ENCODE results near the gene CACNB1.

CACNB1 gene

GRCh38 chr17:39200070-39200879 lies 2.8 kb upstream of the CACNB1 start, which contains the start of gene RPL19:
Gene RPL19 (plus strand): TSS chr17:39200283. CDS start chr17:39200345, 62 bp downstream.
- peak; percentile 84 for DNase-seq

- DNase-seq, result peak; percentile 96
Measured at GRCh38 chr17:39199820-39200069, 2.3 kb upstream of the CACNB1 start.

- DNase-seq, result peak; percentile 41
Measured at GRCh38 chr17:39198186-39198566, 707 bp upstream of the CACNB1 start.

- no peak for DNase-seq
Measured at GRCh38 chr17:39196808-39197291, 619 bp downstream of the CACNB1 start.

GRCh38 chr17:39196241-39196807 lies 1.1 kb downstream of the CACNB1 start:
- DNase-seq, result no peak

- no peak for DNase-seq
Measured at GRCh38 chr17:39195568-39196160, 1.8 kb downstream of the CACNB1 start.

GRCh38 chr17:39194985-39195524 lies 2.4 kb downstream of the CACNB1 start:
- DNase-seq, result no peak

- no peak for DNase-seq
Measured at GRCh38 chr17:39194089-39194984, 3.1 kb downstream of the CACNB1 start.

- DNase-seq, result no peak
Measured at GRCh38 chr17:39193346-39193745, 4.1 kb downstream of the CACNB1 start.

- no peak for DNase-seq
Measured at GRCh38 chr17:39192901-39193300, 4.6 kb downstream of the CACNB1 start.

GRCh38 chr17:39191750-39192510 lies 5.5 kb downstream of the CACNB1 start:
- no peak for DNase-seq

- no peak for DNase-seq
Measured at GRCh38 chr17:39187152-39187830, 10.2 kb downstream of the CACNB1 start.

- no peak for DNase-seq
Measured at GRCh38 chr17:39186481-39187002, 10.9 kb downstream of the CACNB1 start.

GRCh38 chr17:39183720-39184119 lies 13.7 kb downstream of the CACNB1 start:
- no peak for DNase-seq

GRCh38 chr17:39183045-39183444 lies 14.4 kb downstream of the CACNB1 start:
- DNase-seq, result no peak

GRCh38 chr17:39181303-39181702 lies 16.2 kb downstream of the CACNB1 start:
- no peak for DNase-seq

- no peak for DNase-seq
Measured at GRCh38 chr17:39178536-39178935, 18.9 kb downstream of the CACNB1 start.

- DNase-seq, result no peak
Measured at GRCh38 chr17:39177256-39177655, 20.2 kb downstream of the CACNB1 start.

- peak; percentile 35 for DNase-seq
Measured at GRCh38 chr17:39175695-39176093, 21.8 kb downstream of the CACNB1 start.

- peak; percentile 81 for DNase-seq
Measured at GRCh38 chr17:39174920-39175694, 22.4 kb downstream of the CACNB1 start.
